Activated T-cell treated with anti-CD3 and anti-CD28 coated beads, Interleukin-2, amount 50 U/mL, for 24 hours (primary cell): Measurements from ENCODE around the gene RHBDF1.
"Not testable (repeated sequence)": the region's sequence is repeated elsewhere in the genome, so short reads cannot be mapped to it uniquely, and the experiment has no call there.

ENCODE experiments used
- DNase-seq: peaks from one replicate; pipeline ENCODE4 v3.0.0-alpha.2; 2020
- H3K27ac Mint-ChIP-seq: 2 replicates; pipeline ENCODE4 v1.8.0; 2020; ENCODE audit warnings: mild to moderate bottlenecking, mixed read lengths
- H3K27me3 Mint-ChIP-seq: 2 replicates; pipeline ENCODE4 v1.8.0; 2020; ENCODE audit warnings: mixed read lengths
- H3K36me3 Mint-ChIP-seq: 2 replicates; pipeline ENCODE4 v1.8.0; 2020; ENCODE audit warnings: low read depth, mixed read lengths
- H3K4me1 Mint-ChIP-seq: 2 replicates; pipeline ENCODE4 v1.8.0; 2020; ENCODE audit warnings: low read depth, mixed read lengths
- H3K4me3 Mint-ChIP-seq: 2 replicates; pipeline ENCODE4 v1.8.0; 2020; ENCODE audit warnings: mild to moderate bottlenecking, moderate library complexity, mixed read lengths
- H3K9me3 Mint-ChIP-seq: 2 replicates; pipeline ENCODE4 v1.8.0; 2020; ENCODE audit warnings: mixed read lengths

RHBDF1 gene

DNA sequence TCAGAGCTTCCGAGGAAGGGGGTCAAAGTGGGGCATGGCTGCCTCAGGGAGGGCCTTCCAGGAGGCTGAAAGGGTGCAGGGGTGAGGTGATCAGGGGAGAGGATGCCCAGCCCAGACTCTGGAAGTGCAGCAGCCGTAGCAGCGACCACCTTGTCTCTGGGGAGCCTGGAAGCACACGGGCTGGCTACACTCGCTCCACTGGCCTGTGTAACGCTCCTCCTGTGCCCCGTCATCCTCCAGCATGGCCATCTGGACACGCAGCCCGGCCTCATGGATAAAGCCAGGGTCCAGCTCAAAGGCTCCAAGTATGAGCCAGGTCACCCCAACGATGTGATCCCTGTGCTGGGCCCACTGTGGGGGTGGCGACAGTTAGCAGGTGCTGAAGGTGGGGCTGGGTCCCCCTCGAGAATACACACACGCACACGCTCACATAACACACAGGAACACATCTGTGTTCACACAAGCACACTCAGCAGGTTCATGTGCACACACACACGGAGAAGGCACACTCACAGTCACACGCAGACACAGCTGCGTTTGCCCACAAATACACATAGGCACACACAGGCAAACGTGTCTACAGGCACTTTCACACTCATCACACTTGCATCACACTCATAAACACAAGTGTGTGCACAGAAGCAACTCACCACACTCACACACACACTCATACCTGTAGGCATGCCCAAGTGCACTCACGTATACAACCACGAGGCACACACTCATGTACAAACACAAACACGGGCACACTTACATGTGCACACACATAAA lies 38.4 kb downstream of the RHBDF1 start:
- Mint-ChIP-seq H3K4me1 (peaks cover 6% of the 10 kb centered on the region), H3K4me3 (no peak overlapping the region), H3K36me3 (peaks cover 44% of the 10 kb centered on the region), H3K9me3 (no peaks in the 10 kb centered on the region), H3K27ac (no peak overlapping the region), H3K27me3 (no peaks in the 10 kb centered on the region)
- DNase-seq: no peak

DNA sequence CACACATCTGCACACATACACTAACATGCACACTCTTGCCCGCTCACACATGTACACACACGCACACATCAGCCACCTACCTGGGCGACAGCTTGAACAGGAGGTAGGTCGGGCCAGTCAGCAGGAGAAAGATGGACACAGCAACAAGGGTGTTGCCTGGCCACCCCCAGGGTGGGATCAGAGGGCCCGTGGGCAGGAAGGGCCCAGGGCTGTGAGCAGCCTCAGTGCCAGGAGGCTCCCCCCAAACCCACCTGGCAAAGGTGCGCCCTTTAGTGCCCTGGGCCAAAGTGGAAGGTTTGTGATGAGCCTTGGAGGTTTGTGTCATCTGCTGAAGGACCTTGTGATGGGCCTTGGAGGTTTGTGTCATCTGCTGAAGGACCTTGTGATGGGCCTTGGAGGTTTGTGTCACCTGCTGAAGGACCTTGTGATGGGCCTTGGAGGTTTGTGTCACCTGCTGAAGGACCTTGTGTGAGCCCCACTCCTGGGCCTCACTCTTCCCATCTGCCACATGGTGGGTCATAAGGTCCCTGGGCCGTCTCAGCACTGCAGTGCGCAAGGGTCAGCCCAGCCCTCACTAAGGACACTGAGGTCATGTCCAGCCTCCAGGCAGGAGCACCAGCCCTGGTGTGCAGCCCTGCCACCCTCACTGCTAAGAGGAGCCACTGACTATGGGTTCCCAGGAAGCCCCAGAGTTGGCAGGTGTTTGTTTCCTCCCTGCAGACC lies 39.1 kb downstream of the RHBDF1 start:
- not testable (repeated sequence) for DNase-seq, H3K27ac Mint-ChIP-seq, H3K27me3 Mint-ChIP-seq, H3K4me1 Mint-ChIP-seq, H3K4me3 Mint-ChIP-seq, H3K9me3 Mint-ChIP-seq
- H3K36me3 Mint-ChIP-seq: peaks cover 37% of the 10 kb centered on the region

DNA sequence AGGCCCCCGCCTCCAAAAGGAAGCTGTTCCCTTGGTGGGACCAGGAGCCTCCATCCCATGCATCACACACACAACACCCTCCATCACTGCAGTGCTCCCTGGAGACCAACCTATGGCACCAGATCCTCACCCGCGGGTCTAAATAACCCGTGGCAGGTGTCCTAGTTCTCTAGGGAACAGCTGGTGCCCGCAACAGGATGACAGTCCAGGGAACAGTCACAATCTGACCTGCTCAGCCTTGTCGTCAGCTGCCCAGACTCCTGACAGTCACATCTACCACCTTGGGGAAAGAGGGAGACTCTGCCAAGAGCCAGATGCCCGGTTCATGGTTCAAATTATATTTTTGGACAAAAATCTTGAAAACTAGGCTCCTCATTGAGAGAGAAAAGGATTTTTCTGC lies 41.8 kb downstream of the RHBDF1 start:
- DNase-seq, H3K9me3 Mint-ChIP-seq, H3K4me3 Mint-ChIP-seq, H3K27me3 Mint-ChIP-seq, H3K27ac Mint-ChIP-seq, H3K4me1 Mint-ChIP-seq: not testable (repeated sequence)
- H3K36me3 Mint-ChIP-seq: peaks cover 14% of the 10 kb centered on the region

DNA sequence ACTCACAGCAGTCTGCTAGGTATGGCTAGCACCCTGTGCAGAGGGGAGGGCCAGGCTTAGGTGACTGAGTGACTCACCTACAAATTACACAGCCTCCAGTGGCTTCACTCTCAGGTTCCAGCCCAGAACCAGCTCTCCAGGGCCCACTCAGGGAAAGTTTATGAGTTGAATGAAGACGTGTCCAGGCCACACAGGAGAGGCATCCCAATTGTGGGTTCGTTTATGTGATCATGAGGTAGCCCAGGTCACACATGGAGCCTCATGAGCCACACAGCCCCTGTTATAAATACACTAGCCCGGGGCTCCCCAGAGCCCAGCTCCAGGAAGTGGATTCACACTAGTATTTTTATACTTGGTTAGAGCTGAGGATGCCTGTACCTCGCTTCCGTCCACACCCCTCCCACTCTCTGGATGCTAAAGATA lies 46.5 kb downstream of the RHBDF1 start:
- H3K9me3 Mint-ChIP-seq: not testable (repeated sequence)

DNA sequence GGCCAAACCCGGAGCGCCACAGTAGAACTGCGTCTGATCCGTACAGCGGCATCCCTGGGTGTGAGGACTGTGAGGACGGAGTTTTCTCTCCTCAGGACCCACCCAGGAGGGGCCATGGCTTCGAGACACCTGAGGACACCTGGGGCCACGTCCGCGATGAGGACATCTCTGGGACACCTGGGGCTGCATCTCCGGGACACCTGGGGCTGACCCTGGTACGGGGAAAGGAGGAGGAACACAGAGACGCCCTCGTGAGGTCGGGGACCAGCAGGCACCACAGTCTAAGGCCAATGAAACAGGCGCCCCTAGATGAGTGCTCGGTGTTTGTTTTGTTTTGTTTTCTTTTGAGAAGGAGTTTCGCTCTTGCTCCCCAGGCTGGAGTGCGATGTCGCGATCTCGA lies 48.3 kb downstream of the RHBDF1 start:
- not testable (repeated sequence) for H3K4me3 Mint-ChIP-seq, H3K4me1 Mint-ChIP-seq, DNase-seq, H3K36me3 Mint-ChIP-seq, H3K27ac Mint-ChIP-seq, H3K9me3 Mint-ChIP-seq, H3K27me3 Mint-ChIP-seq

More for the DNA sequence above, 46.5 kb downstream of the RHBDF1 start:
- not testable (repeated sequence) for H3K27me3 Mint-ChIP-seq, H3K4me1 Mint-ChIP-seq, H3K36me3 Mint-ChIP-seq, H3K27ac Mint-ChIP-seq, DNase-seq, H3K4me3 Mint-ChIP-seq

DNA sequence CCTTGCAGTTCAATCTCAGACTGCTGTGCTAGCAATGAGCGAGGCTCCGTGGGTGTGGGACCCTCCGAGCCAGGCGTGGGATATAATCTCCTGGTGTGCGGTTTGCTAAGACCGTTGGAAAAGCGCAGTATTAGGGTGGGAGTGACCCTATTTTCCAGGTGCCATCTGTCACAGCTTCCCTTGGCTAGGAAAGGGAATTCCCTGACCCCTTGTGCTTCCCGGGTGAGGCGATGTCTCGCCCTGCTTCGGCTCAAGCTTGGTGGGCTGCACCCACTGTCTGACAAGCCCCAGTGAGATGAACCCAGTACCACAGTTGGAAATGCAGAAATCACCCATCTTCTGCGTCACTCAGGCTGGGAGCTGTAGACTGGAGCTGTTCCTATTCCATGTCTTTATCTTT lies 51.5 kb downstream of the RHBDF1 start:
- not testable (repeated sequence) for H3K9me3 Mint-ChIP-seq, H3K27ac Mint-ChIP-seq, H3K4me1 Mint-ChIP-seq, H3K27me3 Mint-ChIP-seq, H3K4me3 Mint-ChIP-seq, DNase-seq, H3K36me3 Mint-ChIP-seq

DNA sequence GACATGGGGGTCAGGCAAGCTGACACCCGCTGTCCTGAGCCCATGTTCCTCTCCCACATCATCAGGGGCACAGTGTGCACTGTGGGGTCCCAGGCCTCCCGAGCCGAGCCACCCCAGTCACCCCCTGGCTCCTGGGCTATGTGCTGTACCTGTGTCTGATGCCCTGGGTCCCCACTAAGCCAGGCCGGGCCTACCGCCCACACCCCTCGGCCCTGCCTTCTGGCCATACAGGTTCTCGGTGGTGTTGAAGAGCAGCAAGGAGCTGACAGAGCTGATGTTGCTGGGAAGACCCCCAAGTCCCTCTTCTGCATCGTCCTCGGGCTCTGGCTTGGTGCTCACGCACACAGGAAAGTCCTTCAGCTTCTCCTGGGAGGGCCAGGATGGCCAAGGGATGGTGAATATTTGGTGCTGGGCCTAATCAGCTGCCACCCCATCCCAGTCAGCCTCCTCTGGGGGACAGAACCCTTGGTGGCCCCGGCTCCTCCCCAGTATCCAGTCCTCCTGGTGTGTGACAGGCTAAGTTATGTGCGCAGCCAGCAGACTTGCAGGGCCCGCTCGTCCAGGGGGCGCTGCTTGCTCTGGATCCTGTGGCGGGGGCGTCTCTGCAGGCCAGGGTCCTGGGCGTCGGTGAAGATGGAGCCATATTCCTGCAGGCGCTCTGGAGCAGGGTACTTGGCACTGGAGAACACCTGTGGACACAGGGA lies 55.2 kb downstream of the RHBDF1 start:
- not testable (repeated sequence) for H3K4me3 Mint-ChIP-seq, H3K4me1 Mint-ChIP-seq, DNase-seq, H3K27ac Mint-ChIP-seq, H3K36me3 Mint-ChIP-seq, H3K27me3 Mint-ChIP-seq, H3K9me3 Mint-ChIP-seq

DNA sequence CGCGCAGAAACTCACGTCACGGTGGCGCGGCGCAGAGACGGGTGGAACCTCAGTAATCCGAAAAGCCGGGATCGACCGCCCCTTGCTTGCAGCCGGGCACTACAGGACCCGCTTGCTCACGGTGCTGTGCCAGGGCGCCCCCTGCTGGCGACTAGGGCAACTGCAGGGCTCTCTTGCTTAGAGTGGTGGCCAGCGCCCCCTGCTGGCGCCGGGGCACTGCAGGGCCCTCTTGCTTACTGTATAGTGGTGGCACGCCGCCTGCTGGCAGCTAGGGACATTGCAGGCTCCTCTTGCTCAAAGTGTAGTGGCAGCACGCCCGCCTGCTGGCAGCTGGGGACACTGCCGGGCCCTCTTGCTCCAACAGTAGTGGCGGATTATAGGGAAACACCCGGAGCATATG lies 61.7 kb downstream of the RHBDF1 start:
- not testable (repeated sequence) for H3K9me3 Mint-ChIP-seq, H3K27ac Mint-ChIP-seq, H3K36me3 Mint-ChIP-seq, H3K4me1 Mint-ChIP-seq, H3K27me3 Mint-ChIP-seq, H3K4me3 Mint-ChIP-seq
- DNase-seq: peak; percentile 88

DNA sequence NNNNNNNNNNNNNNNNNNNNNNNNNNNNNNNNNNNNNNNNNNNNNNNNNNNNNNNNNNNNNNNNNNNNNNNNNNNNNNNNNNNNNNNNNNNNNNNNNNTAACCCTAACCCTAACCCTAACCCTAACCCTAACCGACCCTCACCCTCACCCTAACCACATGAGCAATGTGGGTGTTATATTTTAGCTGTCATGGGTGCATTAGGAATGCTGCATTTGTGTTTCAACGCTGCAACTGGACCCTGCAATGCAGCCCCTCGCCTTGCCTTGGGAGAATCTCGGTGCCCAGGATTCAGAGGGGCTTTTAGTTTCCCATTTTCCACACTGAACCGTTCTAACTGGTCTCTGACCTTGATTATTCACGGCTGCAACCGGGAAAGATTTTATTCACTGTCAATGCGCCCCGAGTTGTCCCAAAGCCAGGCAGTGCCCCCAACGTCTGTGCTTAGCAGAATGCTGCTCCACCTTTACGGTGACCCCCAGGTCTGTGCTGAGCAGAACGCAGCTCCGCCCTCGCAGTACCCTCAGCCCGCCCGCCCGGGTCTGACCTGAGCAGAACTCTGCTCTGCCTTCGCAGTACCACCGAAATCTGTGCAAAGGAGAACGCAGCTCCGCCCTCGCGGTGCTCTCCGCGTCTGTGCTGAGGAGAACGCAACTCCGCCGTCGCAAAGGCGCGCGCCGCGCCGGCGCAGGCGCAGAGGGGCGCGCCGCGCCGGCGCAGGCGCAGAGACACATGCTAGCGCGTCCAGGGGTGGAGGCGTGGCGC lies 62.3 kb downstream of the RHBDF1 start:
- Mint-ChIP-seq H3K4me3 (peak overlapping the region; percentile 56), H3K27ac (no peak overlapping the region), H3K27me3 (no peaks in the 10 kb centered on the region), H3K9me3 (no peaks in the 10 kb centered on the region), H3K4me1 (no peaks in the 10 kb centered on the region), H3K36me3 (no peaks in the 10 kb centered on the region)
- no peak for DNase-seq
